Naive thymus-derived CD8-positive, alpha-beta T cell (primary cell): ENCODE measurements around the gene BMPER. TPM values are rescaled to one million over a fixed set of nuclear protein-coding genes. Genes with fewer than 3 reads are reported as not detected.

Experiments used
- ATAC-seq, 2 donors: fragments of 150-1000 bp; cut with Tn5 transposase in 1 of 2; sonication (Bioruptor Pico), chemical (Tn5 transposase) in 1 of 2; 1 replicate in 1 of 2; 2 replicates in 1 of 2; pipeline ENCODE4 v1.10.0; 2021; ENCODE audit warnings: mild to moderate bottlenecking in 2 of 2, moderate library complexity in 2 of 2
- POLR2A ChIA-PET: fragments of 350-600 bp; sonication (Branson Sonifier 250); formaldehyde crosslinking; loops from one replicate; lab custom pipeline; 2021; ENCODE audit warnings: antibody characterized with exemption; lab: Charles Lee
- DNase-seq, 10 donors: peaks; one replicate each; pipeline versions ENCODE4 v3.0.0 to v3.0.0-alpha.2; 2020 to 2022
- H3K27ac Mint-ChIP-seq, 10 donors: one replicate each; pipeline ENCODE4 v1.8.0; 2020 to 2022; ENCODE audit warnings: mild to moderate bottlenecking in 10 of 10, mixed read lengths in 10 of 10, moderate library complexity in 4 of 10, inconsistent platforms in 1 of 10
- H3K27me3 Mint-ChIP-seq, 5 donors: one replicate each; pipeline ENCODE4 v1.8.0; 2021 to 2022; ENCODE audit warnings: mixed read lengths in 5 of 5
- H3K36me3 Mint-ChIP-seq, 3 donors: one replicate each; pipeline ENCODE4 v1.8.0; 2020 to 2022; ENCODE audit warnings: mixed read lengths in 3 of 3, mild to moderate bottlenecking in 2 of 3, inconsistent platforms in 1 of 3
- H3K4me1 Mint-ChIP-seq, 4 donors: one replicate each; pipeline ENCODE4 v1.8.0; 2021 to 2022; ENCODE audit warnings: mixed read lengths in 4 of 4
- H3K4me3 Mint-ChIP-seq, 10 donors: one replicate each; pipeline ENCODE4 v1.8.0; 2020 to 2022; ENCODE audit warnings: mild to moderate bottlenecking in 10 of 10, mixed read lengths in 10 of 10, moderate library complexity in 6 of 10, inconsistent platforms in 1 of 10
- H3K9me3 Mint-ChIP-seq, 9 donors: one replicate each; pipeline ENCODE4 v1.8.0; 2020 to 2022; ENCODE audit warnings: mixed read lengths in 9 of 9, mild to moderate bottlenecking in 3 of 9, inconsistent platforms in 1 of 9, moderate library complexity in 1 of 9
- polyA plus RNA-seq, 3 donors: library from polyadenylated mRNA; unstranded; fragments of 300-500 nt; fragmentation: Illumina TruSeq; gene quantifications; one replicate each; pipeline ENCODE4 v1.2.3, GENCODE V29; 2021
- total RNA-seq, 8 experiments: library from RNA in 2 of 8; stranded (reverse) in 2 of 8; gene quantifications; one replicate each; pipeline ENCODE4 v1.2.3 and lab custom pipeline; 2021 to 2026

Gene BMPER
- total and polyA plus RNA-seq, 5 experiments from 2014 or later, result not detected

DNA sequence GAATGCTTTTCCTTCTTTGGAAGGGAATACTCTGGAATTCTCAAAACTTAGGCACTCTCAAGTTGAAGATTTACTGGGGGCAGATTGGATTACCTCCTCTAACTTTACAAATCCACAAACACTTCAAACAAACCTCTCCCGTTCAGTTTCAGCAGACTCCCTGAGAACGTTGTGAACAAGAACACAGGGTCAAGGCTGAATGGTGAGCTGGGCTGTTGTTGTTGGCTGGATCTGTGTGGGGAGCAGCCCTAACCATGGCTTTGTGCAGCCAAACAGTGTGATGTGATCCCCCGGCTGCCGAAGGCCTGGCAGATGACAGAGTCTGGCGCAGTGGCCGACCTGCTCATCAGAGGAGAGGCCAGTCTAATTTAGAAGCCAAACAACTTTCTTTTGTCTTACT lies 93.1 kb downstream of the BMPER start:
- peaks cover 0 to 11% (median 0%) of the 10 kb centered on the region in 3 donors for H3K36me3 Mint-ChIP-seq
- H3K4me3 Mint-ChIP-seq, result no peak overlapping the region
- peaks cover 2 to 22% (median 9%) of the 10 kb centered on the region in 9 donors for H3K9me3 Mint-ChIP-seq
- no peak overlapping the region for H3K27ac Mint-ChIP-seq
- ATAC-seq, result no peak
- POLR2A ChIA-PET, result no interaction called here
- peaks cover 0 to 3% (median 0%) of the 10 kb centered on the region in 5 donors for H3K27me3 Mint-ChIP-seq
- peaks cover 5 to 13% (median 7%) of the 10 kb centered on the region in 4 donors for H3K4me1 Mint-ChIP-seq
- no peak for DNase-seq

DNA sequence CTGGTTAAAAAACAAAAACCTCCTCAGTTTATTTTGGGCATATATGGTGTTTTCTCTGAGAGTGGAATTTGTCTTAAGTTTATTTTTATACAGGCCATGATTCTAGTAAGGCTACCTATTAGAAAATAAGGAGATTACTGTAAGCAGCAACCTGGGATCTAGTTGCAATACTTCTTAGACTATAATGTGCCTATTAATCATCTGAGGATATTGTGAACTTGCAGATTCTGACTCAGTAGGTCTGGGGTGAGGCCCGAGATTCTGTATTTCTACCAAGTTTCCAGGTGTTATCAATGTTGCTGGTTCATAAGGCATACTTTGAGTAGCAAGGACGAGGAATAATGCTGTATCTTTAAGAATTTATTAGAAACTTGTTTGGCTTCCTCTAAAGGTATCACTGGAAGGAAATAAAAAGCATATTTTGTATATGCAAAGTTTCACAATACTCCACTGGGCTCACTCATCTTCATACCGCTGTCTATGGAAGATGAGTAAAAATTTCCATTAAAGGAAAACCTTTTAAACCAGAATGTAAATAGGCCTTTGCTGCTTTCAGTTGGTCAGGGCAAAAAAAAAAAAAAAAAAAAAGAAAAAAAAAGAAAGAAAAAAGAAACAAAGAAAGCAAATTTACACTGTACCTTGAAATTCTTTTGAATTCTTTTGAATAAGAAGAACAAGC lies 105.8 kb downstream of the BMPER start:
- Mint-ChIP-seq H3K27me3 (peaks cover 0 to 14% (median 6%) of the 10 kb centered on the region in 5 donors), H3K27ac (no peak overlapping the region), H3K36me3 (no peaks in the 10 kb centered on the region), H3K4me3 (no peak overlapping the region), H3K9me3 (peaks cover 0 to 2% (median 0%) of the 10 kb centered on the region in 9 donors), H3K4me1 (no peaks in the 10 kb centered on the region)
- POLR2A ChIA-PET, result no interaction called here
- ATAC-seq, result no peak
- DNase-seq, result no peak

DNA sequence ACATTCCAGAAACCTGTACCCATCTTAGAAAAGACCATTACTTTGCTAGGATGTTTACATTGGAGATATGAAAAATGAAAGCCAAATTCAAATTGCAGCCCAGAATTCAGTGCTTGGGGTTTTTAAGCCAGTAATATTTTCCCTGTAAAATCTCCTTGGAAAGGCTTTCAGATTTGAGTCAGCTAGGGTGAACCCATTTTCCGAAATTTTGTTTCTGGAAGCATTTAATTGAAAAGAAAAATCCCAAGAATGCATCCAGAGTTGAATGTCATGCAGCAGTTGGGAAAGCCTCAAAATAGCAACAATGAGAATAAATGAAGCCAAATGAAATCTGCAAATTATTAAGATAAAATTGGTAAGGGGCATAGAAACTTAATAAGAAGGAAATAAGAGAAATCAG lies 106.4 kb downstream of the BMPER start:
- Mint-ChIP-seq H3K4me1 (no peaks in the 10 kb centered on the region), H3K4me3 (no peak overlapping the region), H3K36me3 (no peaks in the 10 kb centered on the region)

DNA sequence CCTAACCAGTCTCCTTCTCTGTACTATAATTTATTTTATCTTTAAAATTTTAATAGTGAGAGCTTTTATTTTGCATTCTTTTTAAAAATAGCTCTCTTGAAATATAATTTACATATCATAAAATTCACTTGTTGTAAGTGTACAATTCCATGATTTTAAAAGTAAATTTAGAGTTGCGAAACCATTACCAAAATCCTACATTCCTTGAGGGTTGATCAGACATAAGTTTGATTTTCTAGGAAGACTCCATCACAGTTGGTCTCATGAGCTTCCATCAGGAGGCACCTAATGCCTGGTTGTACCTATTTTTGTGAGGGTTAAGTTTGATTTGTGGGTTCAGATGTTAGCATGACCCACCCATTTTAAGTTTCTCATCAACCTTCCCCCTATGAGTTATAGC lies 108.1 kb downstream of the BMPER start:
- peaks cover 0 to 17% (median 4%) of the 10 kb centered on the region in 5 donors for H3K27me3 Mint-ChIP-seq
- no peak overlapping the region for H3K27ac Mint-ChIP-seq
- POLR2A ChIA-PET, result no interaction called here
- H3K36me3 Mint-ChIP-seq, result no peaks in the 10 kb centered on the region
- H3K4me3 Mint-ChIP-seq, result no peak overlapping the region
- H3K9me3 Mint-ChIP-seq, result peaks cover 0 to 2% (median 0%) of the 10 kb centered on the region in 9 donors
- no peak for DNase-seq
- no peaks in the 10 kb centered on the region for H3K4me1 Mint-ChIP-seq
- no peak for ATAC-seq

More for the DNA sequence above, 106.4 kb downstream of the BMPER start:
- Mint-ChIP-seq H3K9me3 (peaks cover 0 to 2% (median 0%) of the 10 kb centered on the region in 9 donors), H3K27ac (no peak overlapping the region), H3K27me3 (peaks cover 0 to 14% (median 5%) of the 10 kb centered on the region in 5 donors)
- POLR2A ChIA-PET, result no interaction called here
- DNase-seq, result no peak
- ATAC-seq, result no peak

GRCh38 chr7:34015651-34016050 lies 110.3 kb downstream of the BMPER start:
- Mint-ChIP-seq H3K27me3 (peaks cover 0 to 25% (median 6%) of the 10 kb centered on the region in 5 donors), H3K36me3 (no peaks in the 10 kb centered on the region), H3K27ac (no peak overlapping the region), H3K4me3 (no peak overlapping the region), H3K4me1 (no peaks in the 10 kb centered on the region), H3K9me3 (peaks cover 0 to 5% (median 0%) of the 10 kb centered on the region in 9 donors)
- ATAC-seq (no peak), DNase-seq (no peak)
- POLR2A ChIA-PET, result no interaction called here

DNA sequence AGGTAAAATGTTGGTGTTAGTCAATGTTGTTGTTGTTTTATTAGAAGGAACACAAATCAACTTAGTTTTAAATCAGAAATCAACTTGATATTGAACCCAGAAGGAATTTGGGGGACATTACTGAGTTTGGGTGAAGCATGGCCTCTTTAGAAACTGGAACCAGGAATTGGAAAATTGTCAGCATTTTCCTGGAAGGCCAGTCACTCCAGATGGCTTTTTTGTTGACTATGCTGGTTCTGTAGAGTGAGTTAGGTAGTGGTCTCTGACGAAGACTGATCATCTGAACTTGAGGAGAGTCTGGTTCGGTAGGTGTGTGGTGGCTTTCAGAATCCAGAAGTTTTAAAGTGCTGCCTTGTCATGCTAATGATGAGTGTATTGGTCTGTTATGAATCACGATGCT lies 111.5 kb downstream of the BMPER start:
- DNase-seq (no peak), ATAC-seq (no peak)
- POLR2A ChIA-PET, result no interaction called here
- peaks cover 0 to 28% (median 6%) of the 10 kb centered on the region in 5 donors for H3K27me3 Mint-ChIP-seq
- H3K27ac Mint-ChIP-seq, result no peak overlapping the region
- peaks cover 0 to 5% (median 0%) of the 10 kb centered on the region in 9 donors for H3K9me3 Mint-ChIP-seq
- H3K4me3 Mint-ChIP-seq, result no peak overlapping the region
- no peaks in the 10 kb centered on the region for H3K36me3 Mint-ChIP-seq
- H3K4me1 Mint-ChIP-seq, result no peaks in the 10 kb centered on the region

DNA sequence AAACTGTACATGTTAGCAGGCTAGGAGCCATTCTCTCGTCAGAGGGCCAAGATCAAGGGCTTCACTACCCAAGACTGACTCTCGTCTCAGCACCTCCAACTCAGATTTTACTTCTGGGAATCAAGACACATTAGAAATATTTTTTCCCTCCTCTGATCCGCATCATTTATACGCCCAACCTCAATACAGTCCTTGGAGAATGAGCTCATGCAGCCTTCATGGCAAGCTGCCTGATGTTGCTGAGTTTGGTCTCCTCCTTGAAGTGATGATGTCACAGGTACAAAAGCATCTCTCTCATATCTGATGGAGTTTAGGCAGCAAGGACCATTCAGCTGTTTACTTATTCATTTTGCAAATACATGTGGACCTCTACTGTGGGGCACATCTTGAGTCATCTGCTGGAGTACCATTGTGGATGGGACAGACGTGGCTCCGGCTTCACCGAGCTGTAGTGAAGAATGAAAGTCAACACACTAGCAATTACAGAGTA lies 114.0 kb downstream of the BMPER start:
- Mint-ChIP-seq H3K27me3 (peaks cover 0 to 28% (median 6%) of the 10 kb centered on the region in 5 donors), H3K27ac (no peak overlapping the region), H3K36me3 (no peaks in the 10 kb centered on the region), H3K4me1 (no peaks in the 10 kb centered on the region), H3K4me3 (no peak overlapping the region), H3K9me3 (peaks cover 0 to 10% (median 0%) of the 10 kb centered on the region in 9 donors)
- POLR2A ChIA-PET, result no interaction called here
- ATAC-seq (no peak), DNase-seq (no peak)

GRCh38 chr7:34022626-34023025 lies 117.3 kb downstream of the BMPER start:
- no peaks in the 10 kb centered on the region for H3K36me3 Mint-ChIP-seq
- peaks cover 0 to 20% (median 5%) of the 10 kb centered on the region in 5 donors for H3K27me3 Mint-ChIP-seq
- POLR2A ChIA-PET, result no interaction called here
- no peak for ATAC-seq
- H3K27ac Mint-ChIP-seq, result no peak overlapping the region
- H3K4me1 Mint-ChIP-seq, result peaks cover 0 to 2% (median 0%) of the 10 kb centered on the region in 4 donors
- no peak for DNase-seq
- H3K9me3 Mint-ChIP-seq, result peaks cover 0 to 16% (median 0%) of the 10 kb centered on the region in 9 donors
- H3K4me3 Mint-ChIP-seq, result no peak overlapping the region

DNA sequence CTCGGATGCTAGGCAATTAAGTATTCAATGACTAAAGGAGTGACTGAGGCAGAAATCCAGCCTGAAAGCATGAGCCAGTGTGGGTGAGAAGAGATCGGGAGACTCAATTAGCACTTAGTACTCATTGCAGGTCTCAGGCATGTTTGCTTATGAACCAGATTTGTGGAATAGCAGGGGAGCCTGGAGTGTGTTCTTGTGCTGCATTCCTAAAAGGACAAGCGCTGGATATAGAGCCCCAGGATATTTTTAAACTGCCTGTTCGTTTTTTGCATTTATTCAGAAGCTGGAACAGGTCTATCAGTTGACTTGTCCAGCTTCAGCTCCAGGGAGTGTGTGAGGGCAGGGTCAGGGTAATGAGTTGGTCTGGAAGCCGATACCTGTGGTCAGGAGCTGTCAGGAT lies 120.3 kb downstream of the BMPER start:
- peaks cover 0 to 2% (median 0%) of the 10 kb centered on the region in 4 donors for H3K4me1 Mint-ChIP-seq
- H3K36me3 Mint-ChIP-seq, result no peaks in the 10 kb centered on the region
- H3K9me3 Mint-ChIP-seq, result peaks cover 0 to 11% (median 0%) of the 10 kb centered on the region in 9 donors
- no peak overlapping the region for H3K27ac Mint-ChIP-seq
- no peak overlapping the region for H3K4me3 Mint-ChIP-seq
- ATAC-seq (no peak), DNase-seq (no peak)
- H3K27me3 Mint-ChIP-seq, result peaks cover 0 to 13% (median 3%) of the 10 kb centered on the region in 5 donors
- POLR2A ChIA-PET, result no interaction called here

- H3K27ac Mint-ChIP-seq, result no peak overlapping the region
- no peaks in the 10 kb centered on the region for H3K36me3 Mint-ChIP-seq
- ATAC-seq, result no peak
- peaks cover 0 to 2% (median 0%) of the 10 kb centered on the region in 4 donors for H3K4me1 Mint-ChIP-seq
- DNase-seq, result no peak
- POLR2A ChIA-PET, result no interaction called here
- H3K9me3 Mint-ChIP-seq, result peaks cover 0 to 11% (median 0%) of the 10 kb centered on the region in 9 donors
- H3K4me3 Mint-ChIP-seq, result no peak overlapping the region
- peaks cover 0 to 13% (median 0%) of the 10 kb centered on the region in 5 donors for H3K27me3 Mint-ChIP-seq
These were observed 121.3 kb downstream of the BMPER start for GRCh38 chr7:34026481-34027190.

- Mint-ChIP-seq H3K9me3 (peaks cover 0 to 5% (median 1%) of the 10 kb centered on the region in 9 donors), H3K4me3 (no peak overlapping the region), H3K27me3 (peaks cover 0 to 12% (median 0%) of the 10 kb centered on the region in 5 donors), H3K4me1 (peaks cover 0 to 2% (median 0%) of the 10 kb centered on the region in 4 donors), H3K36me3 (peaks cover 0 to 5% (median 0%) of the 10 kb centered on the region in 3 donors), H3K27ac (no peak overlapping the region)
- ATAC-seq (no peak), DNase-seq (no peak)
- POLR2A ChIA-PET, result no interaction called here
These were observed 125.8 kb downstream of the BMPER start for GRCh38 chr7:34031156-34031555.

DNA sequence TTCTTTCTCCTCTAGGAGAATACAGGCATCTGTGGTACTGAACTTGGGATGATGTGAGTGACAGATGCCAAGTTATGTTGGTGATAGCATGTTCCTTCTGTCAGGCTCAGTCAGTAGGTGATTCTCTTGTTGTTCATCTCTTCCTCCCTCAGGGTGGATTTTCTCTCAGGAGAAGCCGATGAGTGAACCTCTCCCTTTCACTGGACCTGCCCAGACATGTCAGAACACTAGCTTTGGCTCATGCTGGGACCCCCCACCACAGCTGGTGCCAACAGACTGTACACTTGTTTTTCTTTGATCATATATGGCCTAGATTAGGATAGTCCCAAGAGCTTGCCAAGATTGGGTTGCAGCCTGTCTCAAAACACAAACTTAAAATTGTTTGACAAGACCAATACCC lies 129.4 kb downstream of the BMPER start:
- ATAC-seq (no peak), DNase-seq (no peak)
- Mint-ChIP-seq H3K36me3 (peaks cover 0 to 5% (median 0%) of the 10 kb centered on the region in 3 donors), H3K27ac (no peak overlapping the region), H3K27me3 (peaks cover 0 to 11% (median 2%) of the 10 kb centered on the region in 5 donors), H3K4me1 (no peaks in the 10 kb centered on the region), H3K4me3 (no peak overlapping the region), H3K9me3 (peaks cover 0 to 5% (median 0%) of the 10 kb centered on the region in 9 donors)
- POLR2A ChIA-PET, result no interaction called here
